ENCODE data around the gene MNDA. TPM values are rescaled to one million over a fixed set of nuclear protein-coding genes. Genes with fewer than 3 reads are reported as not detected.

The MNDA gene
- total RNA-seq, 1 donor from 2014 or later, result not detected

DNA sequence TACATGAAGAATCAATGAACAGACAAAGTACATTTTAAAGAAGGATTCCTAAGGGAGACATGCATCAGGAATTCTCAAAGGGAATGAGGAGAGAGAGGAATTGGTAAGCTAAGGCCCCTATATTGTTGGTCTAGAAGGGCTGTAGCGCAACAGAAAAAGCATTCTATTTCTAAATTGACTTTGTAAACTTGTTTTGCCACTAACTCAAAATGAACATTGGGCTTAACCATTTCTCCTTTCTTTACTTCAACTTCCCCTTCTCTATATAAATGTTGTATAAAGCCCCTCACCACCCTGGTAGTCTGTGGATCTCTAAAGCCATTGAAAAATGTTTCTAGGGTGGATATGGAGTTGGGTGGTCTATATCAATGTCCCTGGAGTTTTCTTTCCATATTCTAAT is 29.8 kb upstream of the MNDA start:
- H3K9ac ChIP-seq (ENCODE audit: low read length), result no peak overlapping the region
- H2AFZ ChIP-seq (ENCODE audit: low read depth, low read length), result no peak overlapping the region
- H3K27me3 ChIP-seq (ENCODE audit: insufficient read depth, low read length), result no peaks in the 10 kb centered on the region
- H3K36me3 ChIP-seq (ENCODE audit: insufficient read depth, low read length), result no peaks in the 10 kb centered on the region
- no peak for DNase-seq (ENCODE audit: low read depth)
- H3K27ac ChIP-seq (ENCODE audit: low read depth, low read length), result no peak overlapping the region
- H3K36me3 Mint-ChIP-seq (ENCODE audit: low read depth, unreplicated experiment), result no peaks in the 10 kb centered on the region
- no peak overlapping the region for H3K27ac Mint-ChIP-seq (ENCODE audit: unreplicated experiment)
- no peak overlapping the region for H3K4me2 ChIP-seq (ENCODE audit: low read length)
- H3K4me3 ChIP-seq (ENCODE audit: insufficient read depth, low read depth, low read length), result no peak overlapping the region
- no peak for FAIRE-seq
- H3K4me3 Mint-ChIP-seq (ENCODE audit: unreplicated experiment), result no peak overlapping the region
- H3K27me3 Mint-ChIP-seq (ENCODE audit: low read depth, unreplicated experiment), result no peaks in the 10 kb centered on the region
- no peaks in the 10 kb centered on the region for H3K9me3 ChIP-seq (ENCODE audit: insufficient read depth, low read depth, low read length)
- H3K79me2 ChIP-seq (ENCODE audit: insufficient read depth, low read length), result no peaks in the 10 kb centered on the region
- no peaks in the 10 kb centered on the region for H3K4me1 ChIP-seq (ENCODE audit: insufficient read depth, low read length)
- H3K4me1 Mint-ChIP-seq (ENCODE audit: low read depth, unreplicated experiment), result no peaks in the 10 kb centered on the region
- H4K20me1 ChIP-seq (ENCODE audit: insufficient read depth, low read length), result no peaks in the 10 kb centered on the region
- TF ChIP-seq CTCF (IDR thresholded peaks at IDR 0.05; ENCODE audit: insufficient read depth, low read depth, low read length) (no peak), EZH2 (IDR thresholded peaks at IDR 0.05; ENCODE audit: insufficient read depth, low read length) (no peak)
- no peaks in the 10 kb centered on the region for H3K9me3 Mint-ChIP-seq (ENCODE audit: unreplicated experiment)

DNA sequence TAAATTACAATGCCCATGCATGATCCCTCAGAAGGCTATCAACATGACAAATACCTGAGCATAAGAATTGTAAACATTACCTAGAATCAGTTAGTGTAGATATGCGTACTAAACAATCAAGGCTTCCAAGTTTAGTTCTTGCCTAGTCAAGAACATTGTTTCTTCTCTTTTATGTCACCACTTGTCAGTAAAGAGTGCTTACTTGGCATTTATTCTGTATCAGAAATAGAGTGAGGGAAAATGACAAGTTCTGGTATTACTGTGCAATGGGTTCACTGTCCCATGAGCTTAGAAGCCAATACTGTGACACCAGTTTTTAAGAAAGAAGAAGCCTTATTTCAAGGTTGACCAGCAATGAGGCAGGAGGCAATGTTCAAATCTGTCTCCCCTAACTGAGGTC is 27.5 kb upstream of the MNDA start:
- no peaks in the 10 kb centered on the region for H3K4me1 ChIP-seq (ENCODE audit: insufficient read depth, low read length)
- FAIRE-seq (no peak), DNase-seq (ENCODE audit: low read depth) (no peak)
- TF ChIP-seq EZH2 (IDR thresholded peaks at IDR 0.05; ENCODE audit: insufficient read depth, low read length) (no peak), CTCF (IDR thresholded peaks at IDR 0.05; ENCODE audit: insufficient read depth, low read depth, low read length) (no peak)
- H3K27ac ChIP-seq (ENCODE audit: low read depth, low read length), result no peak overlapping the region
- Mint-ChIP-seq H3K27ac (ENCODE audit: unreplicated experiment) (no peak overlapping the region), H3K4me1 (ENCODE audit: low read depth, unreplicated experiment) (no peaks in the 10 kb centered on the region), H3K27me3 (ENCODE audit: low read depth, unreplicated experiment) (peaks cover 2% of the 10 kb centered on the region), H3K9me3 (ENCODE audit: unreplicated experiment) (peaks cover under 1% of the 10 kb centered on the region), H3K36me3 (ENCODE audit: low read depth, unreplicated experiment) (no peaks in the 10 kb centered on the region), H3K4me3 (ENCODE audit: unreplicated experiment) (no peak overlapping the region)
- no peaks in the 10 kb centered on the region for H3K27me3 ChIP-seq (ENCODE audit: insufficient read depth, low read length)
- H3K4me2 ChIP-seq (ENCODE audit: low read length), result no peak overlapping the region
- H3K4me3 ChIP-seq (ENCODE audit: insufficient read depth, low read depth, low read length), result no peak overlapping the region
- no peaks in the 10 kb centered on the region for H3K36me3 ChIP-seq (ENCODE audit: insufficient read depth, low read length)
- no peaks in the 10 kb centered on the region for H3K79me2 ChIP-seq (ENCODE audit: insufficient read depth, low read length)
- H3K9me3 ChIP-seq (ENCODE audit: insufficient read depth, low read depth, low read length), result peaks cover under 1% of the 10 kb centered on the region
- H2AFZ ChIP-seq (ENCODE audit: low read depth, low read length), result no peak overlapping the region
- no peaks in the 10 kb centered on the region for H4K20me1 ChIP-seq (ENCODE audit: insufficient read depth, low read length)
- no peak overlapping the region for H3K9ac ChIP-seq (ENCODE audit: low read length)

GRCh38 chr1:158806916-158807536 is 24.1 kb upstream of the MNDA start:
- no peak overlapping the region for H3K9ac ChIP-seq (ENCODE audit: low read length)
- no peak for FAIRE-seq

More at GRCh38 chr1:158806916-158807536, 24.1 kb upstream of the MNDA start:
- no peak overlapping the region for H3K27ac Mint-ChIP-seq (ENCODE audit: unreplicated experiment)
- peaks cover 6% of the 10 kb centered on the region for H3K9me3 ChIP-seq (ENCODE audit: insufficient read depth, low read depth, low read length)
- TF ChIP-seq EZH2 (IDR thresholded peaks at IDR 0.05; ENCODE audit: insufficient read depth, low read length) (no peak), CTCF (IDR thresholded peaks at IDR 0.05; ENCODE audit: insufficient read depth, low read depth, low read length) (no peak)
- no peak overlapping the region for H3K4me3 Mint-ChIP-seq (ENCODE audit: unreplicated experiment)
- DNase-seq (ENCODE audit: low read depth), result no peak
- H2AFZ ChIP-seq (ENCODE audit: low read depth, low read length), result no peak overlapping the region
- no peaks in the 10 kb centered on the region for H3K4me1 ChIP-seq (ENCODE audit: insufficient read depth, low read length)
- peaks cover 1% of the 10 kb centered on the region for H3K9me3 Mint-ChIP-seq (ENCODE audit: unreplicated experiment)
- H3K4me3 ChIP-seq (ENCODE audit: insufficient read depth, low read depth, low read length), result no peak overlapping the region
- H3K27me3 ChIP-seq (ENCODE audit: insufficient read depth, low read length), result no peaks in the 10 kb centered on the region
- no peaks in the 10 kb centered on the region for H3K36me3 ChIP-seq (ENCODE audit: insufficient read depth, low read length)
- peaks cover 10% of the 10 kb centered on the region for H3K27me3 Mint-ChIP-seq (ENCODE audit: low read depth, unreplicated experiment)
- no peaks in the 10 kb centered on the region for H3K79me2 ChIP-seq (ENCODE audit: insufficient read depth, low read length)
- no peak overlapping the region for H3K27ac ChIP-seq (ENCODE audit: low read depth, low read length)
- H4K20me1 ChIP-seq (ENCODE audit: insufficient read depth, low read length), result no peaks in the 10 kb centered on the region
- H3K36me3 Mint-ChIP-seq (ENCODE audit: low read depth, unreplicated experiment), result no peaks in the 10 kb centered on the region
- no peak overlapping the region for H3K4me2 ChIP-seq (ENCODE audit: low read length)
- H3K4me1 Mint-ChIP-seq (ENCODE audit: low read depth, unreplicated experiment), result no peaks in the 10 kb centered on the region
